Esophagus muscularis mucosa (tissue), 4 donors: ENCODE data around the gene ASIC1. TPM values are rescaled to one million over a fixed set of nuclear protein-coding genes. Genes with fewer than 3 reads are reported as not detected.

ENCODE experiments used
- DNase-seq: peaks from one replicate; pipeline ENCODE4 v3.0.0-alpha.2; 2017; ENCODE audit errors: extremely low spot score
- H3K27ac ChIP-seq, 4 donors: fragments of 200-600 bp; sonication (generic); replicated peaks in 1 of 4; 1 replicate in 3 of 4; 2 replicates in 1 of 4; pipeline ENCODE4 v1.5.1; 2016 to 2019; ENCODE audit warnings: mild to moderate bottlenecking in 1 of 4
- H3K27me3 ChIP-seq, 4 donors: fragments of 200-600 bp; sonication (generic); one replicate each; pipeline versions ENCODE4 v1.5.1 to v1.6.0; 2016 to 2019
- H3K36me3 ChIP-seq, 4 donors: fragments of 200-600 bp; sonication (generic); one replicate each; pipeline ENCODE4 v1.5.1; 2016 to 2019
- H3K4me1 ChIP-seq, 4 donors: fragments of 200-600 bp; sonication (generic); one replicate each; pipeline ENCODE4 v1.5.1; 2016 to 2019
- H3K4me3 ChIP-seq, 4 donors: fragments of 200-600 bp; sonication (generic); 1 replicate in 2 of 4; 2 replicates in 2 of 4; pipeline ENCODE4 v1.5.1; 2016 to 2019; ENCODE audit warnings: mild to moderate bottlenecking in 4 of 4, moderate library complexity in 1 of 4
- H3K9me3 ChIP-seq, 4 donors: fragments of 200-600 bp; sonication (generic); 1 replicate in 3 of 4; 2 replicates in 1 of 4; pipeline ENCODE4 v1.5.1; 2016 to 2019
- EP300 ChIP-seq: sonication (generic); formaldehyde crosslinking; IDR thresholded peaks from one replicate; pipeline ENCODE4 v1.6.1; 2017; ENCODE audit warnings: antibody characterized with exemption
- POLR2A ChIP-seq: fragments of 450-650 bp; IDR thresholded peaks from one replicate; pipeline ENCODE4 v1.6.1; 2017; ENCODE audit warnings: antibody characterized with exemption, moderate library complexity, mild to moderate bottlenecking, low read depth
- POLR2AphosphoS5 ChIP-seq, 2 donors: sonication (generic); formaldehyde crosslinking; IDR thresholded peaks; one replicate each; pipeline ENCODE4 v1.6.1; 2017; ENCODE audit warnings: antibody characterized with exemption in 2 of 2
- WGBS: methylation state at CpG from one replicate; pipeline ENCODE4 v1.1.5; 2018; 5-methylcytosine and 5-hydroxymethylcytosine counted together
- intact Hi-C: fragments of 100-400 bp; cut with DNase I; formaldehyde crosslinking; loops from one replicate; pipeline ENCODE4 v1.15.1; 2023
- total RNA-seq, 4 donors: library from RNA; depleted of rRNA; stranded (reverse); fragments of >200 nt; gene quantifications; one replicate each; pipeline versions ENCODE4 v1.1.0 to v1.2.1, GENCODE V29; 2016
- TF ChIP-seq, protein P1 (sequence below), 3 experiments: fragments of 200-600 bp in 2 of 3; fragments of 450-650 bp in 1 of 3; sonication (generic) in 2 of 3; IDR thresholded peaks; one replicate each; pipeline ENCODE4 v1.5.1; 2017 to 2019; ENCODE audit warnings: antibody characterized with exemption in 3 of 3, mild to moderate bottlenecking in 2 of 3, moderate library complexity in 1 of 3

Gene ASIC1
- total RNA-seq, 4 donors from 2014 or later: 0.66 to 5.6 (median 2.9) TPM

DNA sequence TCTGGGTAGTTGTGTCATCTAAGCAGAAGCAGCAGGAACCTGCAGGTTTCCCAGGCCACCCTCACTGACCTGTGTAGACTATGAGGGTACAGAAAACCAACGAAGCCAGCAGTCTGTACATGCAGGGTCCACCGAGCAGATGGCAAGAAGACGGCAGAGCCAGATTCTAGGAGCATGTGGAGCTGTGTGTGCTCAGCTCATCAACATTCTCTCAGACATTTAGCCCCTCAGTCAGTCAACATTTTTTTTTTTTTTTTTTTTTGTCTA, 7.3 kb upstream of the ASIC1 start:
- H3K4me3 ChIP-seq: peak overlapping the region in 2 of 4 donors; percentile 40 to 41
- 95% methylated on average over 3 of the region's 3 CpGs for WGBS
- intact Hi-C loops: no loop called here

GRCh38 chr12:50050410-50051098, 6.8 kb upstream of the ASIC1 start:
- Histone ChIP-seq H3K9me3 (no peaks in the 10 kb centered on the region), H3K4me1 (peaks cover 4 to 16% (median 14%) of the 10 kb centered on the region in 4 donors), H3K36me3 (no peaks in the 10 kb centered on the region), H3K27me3 (peaks cover 0 to 30% (median 0%) of the 10 kb centered on the region in 4 donors), H3K27ac (peak overlapping the region in 3 of 4 donors; percentile 14 to 34 (median 22)), H3K4me3 (peak overlapping the region; percentile 40 to 51 (median 42))
- WGBS: 12% methylated on average over 28 of the region's 37 CpGs
- intact Hi-C loops: no loop called here
- DNase-seq: peak; percentile 95
- TF ChIP-seq POLR2AphosphoS5 (IDR thresholded peaks at IDR 0.05) (no peak), POLR2A (no peak), EP300 (no peak)
- TF ChIP-seq, protein P1, sequence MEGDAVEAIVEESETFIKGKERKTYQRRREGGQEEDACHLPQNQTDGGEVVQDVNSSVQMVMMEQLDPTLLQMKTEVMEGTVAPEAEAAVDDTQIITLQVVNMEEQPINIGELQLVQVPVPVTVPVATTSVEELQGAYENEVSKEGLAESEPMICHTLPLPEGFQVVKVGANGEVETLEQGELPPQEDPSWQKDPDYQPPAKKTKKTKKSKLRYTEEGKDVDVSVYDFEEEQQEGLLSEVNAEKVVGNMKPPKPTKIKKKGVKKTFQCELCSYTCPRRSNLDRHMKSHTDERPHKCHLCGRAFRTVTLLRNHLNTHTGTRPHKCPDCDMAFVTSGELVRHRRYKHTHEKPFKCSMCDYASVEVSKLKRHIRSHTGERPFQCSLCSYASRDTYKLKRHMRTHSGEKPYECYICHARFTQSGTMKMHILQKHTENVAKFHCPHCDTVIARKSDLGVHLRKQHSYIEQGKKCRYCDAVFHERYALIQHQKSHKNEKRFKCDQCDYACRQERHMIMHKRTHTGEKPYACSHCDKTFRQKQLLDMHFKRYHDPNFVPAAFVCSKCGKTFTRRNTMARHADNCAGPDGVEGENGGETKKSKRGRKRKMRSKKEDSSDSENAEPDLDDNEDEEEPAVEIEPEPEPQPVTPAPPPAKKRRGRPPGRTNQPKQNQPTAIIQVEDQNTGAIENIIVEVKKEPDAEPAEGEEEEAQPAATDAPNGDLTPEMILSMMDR (IDR thresholded peaks at IDR 0.05): no peak

More for the DNA sequence above, 7.3 kb upstream of the ASIC1 start:
- Histone ChIP-seq H3K27ac (no peak overlapping the region), H3K9me3 (no peaks in the 10 kb centered on the region), H3K36me3 (no peaks in the 10 kb centered on the region), H3K27me3 (peaks cover 0 to 30% (median 0%) of the 10 kb centered on the region in 4 donors), H3K4me1 (peaks cover 4 to 15% (median 13%) of the 10 kb centered on the region in 4 donors)
- DNase-seq: no peak
- TF ChIP-seq POLR2AphosphoS5 (IDR thresholded peaks at IDR 0.05) (no peak), EP300 (no peak), POLR2A (no peak)
- TF ChIP-seq, protein P1 (IDR thresholded peaks at IDR 0.05): no peak

DNA sequence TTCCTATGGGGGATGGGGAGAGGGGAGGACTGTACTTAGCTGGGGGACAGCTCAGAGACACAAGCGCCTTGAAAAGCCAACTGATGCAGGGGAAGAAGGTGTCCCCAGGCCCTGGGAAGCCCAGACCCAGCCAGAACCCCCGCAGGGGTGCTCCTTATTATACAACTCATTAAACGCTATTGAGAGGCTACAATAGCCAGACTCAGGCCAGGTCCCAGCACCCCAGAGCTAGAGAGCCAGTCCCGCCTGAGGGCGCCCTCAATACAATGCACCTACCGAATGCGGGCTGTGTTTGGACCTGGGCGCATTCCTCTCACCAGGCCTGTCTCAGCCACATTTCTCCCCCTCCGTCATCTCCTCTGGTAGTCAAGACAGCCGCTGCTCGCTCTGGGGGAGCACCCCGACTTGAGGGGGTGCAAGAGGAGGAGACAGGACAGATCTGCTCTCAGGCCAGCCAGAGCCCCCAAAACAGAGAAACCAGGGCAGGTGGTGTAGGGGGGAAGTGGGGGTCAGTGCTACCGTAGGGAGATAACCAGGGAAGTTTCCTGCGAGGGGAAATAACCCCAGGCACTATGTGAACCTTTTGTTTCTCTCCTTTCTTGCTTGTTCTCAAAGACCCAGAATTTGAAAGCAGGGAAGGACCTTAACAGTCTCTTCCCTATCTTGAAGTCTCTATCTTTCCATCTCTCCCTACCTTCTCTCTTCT, 6.1 kb upstream of the ASIC1 start:
- Histone ChIP-seq H3K36me3 (no peaks in the 10 kb centered on the region), H3K27ac (peak overlapping the region in 2 of 4 donors; percentile 14 to 22), H3K27me3 (peaks cover 0 to 33% (median 0%) of the 10 kb centered on the region in 4 donors), H3K4me1 (peaks cover 11 to 23% (median 21%) of the 10 kb centered on the region in 4 donors), H3K4me3 (peak overlapping the region in 2 of 4 donors; percentile 41 to 42), H3K9me3 (no peaks in the 10 kb centered on the region)
- no peak for DNase-seq
- 80% methylated on average over 14 of the region's 14 CpGs for WGBS
- intact Hi-C loops: no loop called here
- TF ChIP-seq EP300 (no peak), POLR2A (no peak), POLR2AphosphoS5 (IDR thresholded peaks at IDR 0.05) (no peak)
- TF ChIP-seq, protein P1 (IDR thresholded peaks at IDR 0.05): no peak

GRCh38 chr12:50052544-50052943, 4.9 kb upstream of the ASIC1 start:
- intact Hi-C loops: no loop called here
- Histone ChIP-seq H3K27me3 (peaks cover 0 to 33% (median 0%) of the 10 kb centered on the region in 4 donors), H3K27ac (no peak overlapping the region), H3K4me1 (peaks cover 20 to 35% (median 32%) of the 10 kb centered on the region in 4 donors), H3K4me3 (no peak overlapping the region), H3K9me3 (no peaks in the 10 kb centered on the region), H3K36me3 (no peaks in the 10 kb centered on the region)
- TF ChIP-seq EP300 (no peak), POLR2AphosphoS5 (IDR thresholded peaks at IDR 0.05) (no peak), POLR2A (no peak)
- TF ChIP-seq, protein P1 (IDR thresholded peaks at IDR 0.05): no peak
- no peak for DNase-seq
